SU-DHL-6 (cell line): ENCODE data around the gene ABCA4.

Experiments used
- EZH2phosphoT487 ChIP-seq: fragments of 200-600 bp; sonication (generic), shearing (Covaris generic); conservative IDR thresholded peaks from 2 replicates; pipeline ENCODE4 v1.6.1; 2018; ENCODE audit warnings: mild to moderate bottlenecking, antibody characterized with exemption, low read length, moderate library complexity, mixed read lengths
- TF ChIP-seq, protein P1 (sequence below): fragments of 200-600 bp; sonication (generic); IDR thresholded peaks from one replicate; pipeline ENCODE4 v1.5.1; 2017; ENCODE audit warnings: antibody characterized with exemption, mild to moderate bottlenecking, low read length, moderate library complexity; ENCODE audit not compliant: insufficient read depth, poor library complexity, severe bottlenecking

DNA sequence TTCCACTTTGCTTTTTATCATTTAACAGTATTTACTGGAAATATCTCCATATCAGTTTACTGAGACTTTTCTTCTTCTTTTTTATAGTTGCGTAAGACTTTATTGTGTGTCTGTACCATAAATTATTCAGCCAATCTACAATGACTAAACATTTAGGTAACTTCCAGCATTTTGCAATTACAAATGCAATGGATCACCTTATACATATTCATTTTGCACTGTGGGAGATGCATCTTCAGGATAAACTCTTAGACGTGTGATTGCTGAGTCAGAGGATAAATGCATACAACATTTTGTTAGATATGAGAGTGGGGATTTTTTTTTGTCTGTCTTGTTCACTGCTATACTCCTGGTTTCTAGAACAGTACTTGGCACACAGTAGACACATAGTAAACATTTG is 116.0 kb downstream of the ABCA4 start:
- TF ChIP-seq, protein P1, sequence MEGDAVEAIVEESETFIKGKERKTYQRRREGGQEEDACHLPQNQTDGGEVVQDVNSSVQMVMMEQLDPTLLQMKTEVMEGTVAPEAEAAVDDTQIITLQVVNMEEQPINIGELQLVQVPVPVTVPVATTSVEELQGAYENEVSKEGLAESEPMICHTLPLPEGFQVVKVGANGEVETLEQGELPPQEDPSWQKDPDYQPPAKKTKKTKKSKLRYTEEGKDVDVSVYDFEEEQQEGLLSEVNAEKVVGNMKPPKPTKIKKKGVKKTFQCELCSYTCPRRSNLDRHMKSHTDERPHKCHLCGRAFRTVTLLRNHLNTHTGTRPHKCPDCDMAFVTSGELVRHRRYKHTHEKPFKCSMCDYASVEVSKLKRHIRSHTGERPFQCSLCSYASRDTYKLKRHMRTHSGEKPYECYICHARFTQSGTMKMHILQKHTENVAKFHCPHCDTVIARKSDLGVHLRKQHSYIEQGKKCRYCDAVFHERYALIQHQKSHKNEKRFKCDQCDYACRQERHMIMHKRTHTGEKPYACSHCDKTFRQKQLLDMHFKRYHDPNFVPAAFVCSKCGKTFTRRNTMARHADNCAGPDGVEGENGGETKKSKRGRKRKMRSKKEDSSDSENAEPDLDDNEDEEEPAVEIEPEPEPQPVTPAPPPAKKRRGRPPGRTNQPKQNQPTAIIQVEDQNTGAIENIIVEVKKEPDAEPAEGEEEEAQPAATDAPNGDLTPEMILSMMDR = no peak
- no peak for TF ChIP-seq EZH2phosphoT487
